ENCODE data around the gene PTPN13. TPM values are rescaled to one million over a fixed set of nuclear protein-coding genes. Genes with fewer than 3 reads are reported as not detected.

The PTPN13 gene
- total RNA-seq, 1 donor from 2014 or later = 41.3 TPM

- Histone ChIP-seq H3K36me3 (ENCODE audit: control insufficient read depth, insufficient read depth, low read length) (peaks cover 1% of the 10 kb centered on the region), H3K4me3 (ENCODE audit: low read depth, low read length) (no peak overlapping the region)
- FAIRE-seq = no peak
Observed at GRCh38 chr4:86657382-86657781, 63.3 kb downstream of the PTPN13 start.

GRCh38 chr4:86657910-86658309 lies 63.8 kb downstream of the PTPN13 start:
- peak; percentile 81 for FAIRE-seq
- H3K27me3 ChIP-seq (ENCODE audit: control insufficient read depth, insufficient read depth, low read length) = no peaks in the 10 kb centered on the region
- peaks cover 1% of the 10 kb centered on the region for H3K36me3 ChIP-seq (ENCODE audit: control insufficient read depth, insufficient read depth, low read length)
- DNase-seq (ENCODE audit: low read depth) = no peak
- H3K4me3 ChIP-seq (ENCODE audit: low read depth, low read length) = no peak overlapping the region
- TF ChIP-seq, protein P1, sequence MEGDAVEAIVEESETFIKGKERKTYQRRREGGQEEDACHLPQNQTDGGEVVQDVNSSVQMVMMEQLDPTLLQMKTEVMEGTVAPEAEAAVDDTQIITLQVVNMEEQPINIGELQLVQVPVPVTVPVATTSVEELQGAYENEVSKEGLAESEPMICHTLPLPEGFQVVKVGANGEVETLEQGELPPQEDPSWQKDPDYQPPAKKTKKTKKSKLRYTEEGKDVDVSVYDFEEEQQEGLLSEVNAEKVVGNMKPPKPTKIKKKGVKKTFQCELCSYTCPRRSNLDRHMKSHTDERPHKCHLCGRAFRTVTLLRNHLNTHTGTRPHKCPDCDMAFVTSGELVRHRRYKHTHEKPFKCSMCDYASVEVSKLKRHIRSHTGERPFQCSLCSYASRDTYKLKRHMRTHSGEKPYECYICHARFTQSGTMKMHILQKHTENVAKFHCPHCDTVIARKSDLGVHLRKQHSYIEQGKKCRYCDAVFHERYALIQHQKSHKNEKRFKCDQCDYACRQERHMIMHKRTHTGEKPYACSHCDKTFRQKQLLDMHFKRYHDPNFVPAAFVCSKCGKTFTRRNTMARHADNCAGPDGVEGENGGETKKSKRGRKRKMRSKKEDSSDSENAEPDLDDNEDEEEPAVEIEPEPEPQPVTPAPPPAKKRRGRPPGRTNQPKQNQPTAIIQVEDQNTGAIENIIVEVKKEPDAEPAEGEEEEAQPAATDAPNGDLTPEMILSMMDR (IDR thresholded peaks at IDR 0.05; ENCODE audit: insufficient read depth, low read length, severe bottlenecking) = no peak

More at GRCh38 chr4:86657382-86657781, 63.3 kb downstream of the PTPN13 start:
- DNase-seq (ENCODE audit: low read depth) = no peak
- TF ChIP-seq, protein P1 (IDR thresholded peaks at IDR 0.05; ENCODE audit: insufficient read depth, low read length, severe bottlenecking) = no peak
- H3K27me3 ChIP-seq (ENCODE audit: control insufficient read depth, insufficient read depth, low read length) = no peaks in the 10 kb centered on the region

- Histone ChIP-seq H3K36me3 (ENCODE audit: control insufficient read depth, insufficient read depth, low read length) (peaks cover 1% of the 10 kb centered on the region), H3K27me3 (ENCODE audit: control insufficient read depth, insufficient read depth, low read length) (no peaks in the 10 kb centered on the region), H3K4me3 (ENCODE audit: low read depth, low read length) (no peak overlapping the region)
- peak; percentile 90 for DNase-seq (ENCODE audit: low read depth)
- FAIRE-seq = no peak
- TF ChIP-seq, protein P1 (IDR thresholded peaks at IDR 0.05; ENCODE audit: insufficient read depth, low read length, severe bottlenecking) = no peak
Observed at GRCh38 chr4:86660401-86660800, 66.3 kb downstream of the PTPN13 start.

DNA sequence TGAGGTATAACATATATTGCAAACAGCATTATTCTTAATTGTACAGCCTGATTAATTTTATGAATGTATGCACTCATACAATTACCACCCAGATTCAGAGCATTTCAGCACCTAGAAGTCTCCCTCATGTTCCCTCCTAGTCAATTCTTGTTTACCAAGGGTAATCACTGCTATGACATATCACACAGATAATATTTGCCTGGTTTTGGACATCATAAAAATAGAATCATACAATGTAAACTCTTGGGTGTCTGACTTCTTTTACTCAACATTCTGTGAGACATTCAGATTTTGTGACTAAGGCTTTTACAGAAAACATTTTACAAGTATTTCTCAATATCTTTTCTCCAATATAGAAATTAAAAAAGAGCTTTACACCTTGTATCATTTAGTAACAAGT lies 66.9 kb downstream of the PTPN13 start:
- FAIRE-seq (no peak), DNase-seq (ENCODE audit: low read depth) (peak; percentile 79)
- Histone ChIP-seq H3K4me3 (ENCODE audit: low read depth, low read length) (no peak overlapping the region), H3K36me3 (ENCODE audit: control insufficient read depth, insufficient read depth, low read length) (peaks cover 1% of the 10 kb centered on the region), H3K27me3 (ENCODE audit: control insufficient read depth, insufficient read depth, low read length) (no peaks in the 10 kb centered on the region)
- TF ChIP-seq, protein P1 (IDR thresholded peaks at IDR 0.05; ENCODE audit: insufficient read depth, low read length, severe bottlenecking) = no peak

DNA sequence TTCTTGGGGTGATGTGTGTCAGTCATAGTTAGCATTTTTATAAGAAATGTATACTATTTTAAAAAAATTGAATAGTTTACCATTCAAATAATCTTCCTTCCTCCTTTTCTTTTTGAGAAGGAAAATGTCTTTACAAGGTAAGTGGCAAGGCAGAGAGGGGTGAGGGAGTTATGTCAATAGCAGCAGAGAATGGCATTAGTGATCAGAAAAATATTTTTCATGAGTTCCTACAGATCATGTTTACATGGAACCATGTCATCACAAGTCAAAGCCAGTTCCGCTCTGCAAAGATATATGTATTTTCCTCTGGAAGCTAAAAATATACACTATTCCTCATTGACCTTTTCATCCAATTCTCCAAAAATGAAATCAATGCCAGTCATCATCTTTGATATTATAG lies 67.3 kb downstream of the PTPN13 start:
- FAIRE-seq = no peak
- TF ChIP-seq, protein P1 (IDR thresholded peaks at IDR 0.05; ENCODE audit: insufficient read depth, low read length, severe bottlenecking) = no peak
- Histone ChIP-seq H3K36me3 (ENCODE audit: control insufficient read depth, insufficient read depth, low read length) (peaks cover 1% of the 10 kb centered on the region), H3K27me3 (ENCODE audit: control insufficient read depth, insufficient read depth, low read length) (no peaks in the 10 kb centered on the region), H3K4me3 (ENCODE audit: low read depth, low read length) (no peak overlapping the region)
- peak; percentile 79 for DNase-seq (ENCODE audit: low read depth)

DNA sequence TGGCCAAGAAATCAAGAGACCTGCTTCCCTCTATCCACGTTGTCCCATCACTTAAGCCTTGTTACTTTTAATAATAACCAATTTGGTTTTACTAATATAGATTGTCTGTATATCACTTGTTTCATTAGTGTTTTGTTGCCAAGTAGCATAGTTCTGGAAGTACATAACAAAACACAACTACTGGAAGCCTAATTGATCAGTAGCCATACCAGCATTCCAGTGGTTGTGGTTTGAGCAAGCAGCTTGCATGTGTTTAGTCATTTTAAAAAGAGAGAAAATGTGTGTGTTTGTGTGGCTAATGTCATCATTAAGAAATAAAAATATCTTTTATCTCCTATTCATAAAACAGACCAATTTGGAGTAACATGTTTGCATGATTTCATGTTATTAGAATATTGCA lies 70.8 kb downstream of the PTPN13 start:
- Histone ChIP-seq H3K4me3 (ENCODE audit: low read depth, low read length) (no peak overlapping the region), H3K36me3 (ENCODE audit: control insufficient read depth, insufficient read depth, low read length) (no peaks in the 10 kb centered on the region), H3K27me3 (ENCODE audit: control insufficient read depth, insufficient read depth, low read length) (no peaks in the 10 kb centered on the region)
- DNase-seq (ENCODE audit: low read depth) (peak; percentile 40), FAIRE-seq (no peak)
- TF ChIP-seq, protein P1 (IDR thresholded peaks at IDR 0.05; ENCODE audit: insufficient read depth, low read length, severe bottlenecking) = no peak

All from bronchial epithelial cell (primary cell).